ENCODE measurements around the gene ADGRB3. TPM values are rescaled to one million over a fixed set of nuclear protein-coding genes. Genes with fewer than 3 reads are reported as not detected.

Gene ADGRB3
- polyA plus RNA-seq, 2 of the 4 experiments (the other 2 are of a cell fraction): not detected

DNA sequence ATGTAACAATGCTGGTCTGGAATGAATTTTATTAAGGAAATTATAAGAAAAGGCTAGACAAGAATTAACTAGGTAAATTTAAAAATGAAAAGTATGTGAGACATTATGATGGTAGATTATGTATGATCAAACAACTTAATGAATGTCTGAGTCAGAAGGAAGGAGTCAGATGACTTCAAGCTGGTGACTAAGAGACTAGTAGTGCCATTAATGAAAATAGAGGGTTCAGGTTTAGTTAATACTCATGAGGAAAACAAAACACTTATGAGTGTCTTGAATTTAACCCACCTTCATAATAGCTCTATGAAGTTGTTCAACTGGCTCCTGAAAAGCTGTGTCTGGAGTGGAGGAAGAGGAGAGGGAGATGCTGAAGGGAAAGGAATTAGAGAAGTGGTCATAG lies 256.3 kb downstream of the ADGRB3 start:
- Histone ChIP-seq H3K9me3 (no peaks in the 10 kb centered on the region), H3K4me1 (no peaks in the 10 kb centered on the region), H3K4me2 (no peak overlapping the region), H3K4me3 (no peak overlapping the region), H3K27ac (no peak overlapping the region)
- TF ChIP-seq RARB (CRISPR knock-in tag; IDR thresholded peaks at IDR 0.05) (no peak), HOXA7 (CRISPR knock-in tag; IDR thresholded peaks at IDR 0.05) (no peak), EP300 (IDR thresholded peaks at IDR 0.05) (no peak), PHF8 (IDR thresholded peaks at IDR 0.05; ENCODE audit: borderline replicate concordance, low read depth) (no peak), SREBF2 (IDR thresholded peaks at IDR 0.05) (no peak), ESRRA (IDR thresholded peaks at IDR 0.05; ENCODE audit: borderline replicate concordance, low read length) (no peak), HOXB13 (CRISPR knock-in tag; IDR thresholded peaks at IDR 0.05; ENCODE audit: low read depth) (no peak), BHLHE40 (IDR thresholded peaks at IDR 0.05; ENCODE audit: low read depth, low read length) (no peak), FOSL2 (IDR thresholded peaks at IDR 0.05) (no peak), FOSL2 (CRISPR knock-in tag; IDR thresholded peaks at IDR 0.05) (no peak), RFX5 (IDR thresholded peaks at IDR 0.05) (no peak), CHD2 (IDR thresholded peaks at IDR 0.05; ENCODE audit: low read length, partially characterized antibody) (no peak), CBX8 (IDR thresholded peaks at IDR 0.05) (no peak), NFE2L2 (conservative IDR thresholded peaks at IDR 0.05; ENCODE audit: low read length) (no peak), KDM1A (IDR thresholded peaks at IDR 0.05; ENCODE audit: low read depth) (no peak), FOSB (CRISPR knock-in tag; IDR thresholded peaks at IDR 0.05) (no peak), RCOR1 (IDR thresholded peaks at IDR 0.05; ENCODE audit: low read depth, low read length) (no peak)
- TF ChIP-seq, protein P1, sequence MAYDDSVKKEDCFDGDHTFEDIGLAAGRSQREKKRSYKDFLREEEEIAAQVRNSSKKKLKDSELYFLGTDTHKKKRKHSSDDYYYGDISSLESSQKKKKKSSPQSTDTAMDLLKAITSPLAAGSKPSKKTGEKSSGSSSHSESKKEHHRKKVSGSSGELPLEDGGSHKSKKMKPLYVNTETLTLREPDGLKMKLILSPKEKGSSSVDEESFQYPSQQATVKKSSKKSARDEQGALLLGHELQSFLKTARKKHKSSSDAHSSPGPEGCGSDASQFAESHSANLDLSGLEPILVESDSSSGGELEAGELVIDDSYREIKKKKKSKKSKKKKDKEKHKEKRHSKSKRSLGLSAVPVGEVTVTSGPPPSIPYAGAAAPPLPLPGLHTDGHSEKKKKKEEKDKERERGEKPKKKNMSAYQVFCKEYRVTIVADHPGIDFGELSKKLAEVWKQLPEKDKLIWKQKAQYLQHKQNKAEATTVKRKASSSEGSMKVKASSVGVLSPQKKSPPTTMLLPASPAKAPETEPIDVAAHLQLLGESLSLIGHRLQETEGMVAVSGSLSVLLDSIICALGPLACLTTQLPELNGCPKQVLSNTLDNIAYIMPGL (CRISPR knock-in tag; IDR thresholded peaks at IDR 0.05; ENCODE audit: borderline replicate concordance): no peak
- DNase-seq (ENCODE audit: low read depth in 1 of 2, low spot score in 1 of 2): no peak
- POLR2A ChIA-PET: no interaction called here
- no peak for FAIRE-seq
- CTCF ChIA-PET: no interaction called here
- no peak for ATAC-seq

DNA sequence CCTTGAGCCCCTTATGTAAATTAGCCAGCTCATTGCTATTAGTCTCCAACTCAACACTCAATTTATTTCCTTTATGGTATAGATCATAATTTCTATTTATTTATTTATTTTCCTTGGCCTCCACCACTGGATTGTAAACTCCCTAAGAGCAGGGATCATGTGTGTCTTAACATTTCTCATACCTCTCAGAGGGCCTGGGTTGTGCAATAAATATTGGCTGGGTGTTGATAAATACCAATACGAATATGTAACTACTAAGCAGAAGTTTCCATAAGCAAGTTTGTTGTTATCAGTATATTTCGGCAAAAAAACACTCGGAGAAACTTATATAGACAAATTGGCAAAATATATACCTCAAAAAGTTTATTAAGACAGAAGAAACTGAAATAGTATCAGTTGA lies 257.4 kb downstream of the ADGRB3 start:
- H3K9me3 ChIP-seq: no peaks in the 10 kb centered on the region
- H3K4me1 ChIP-seq: no peaks in the 10 kb centered on the region
- CTCF ChIA-PET: no interaction called here
- DNase-seq (ENCODE audit: low read depth in 1 of 2, low spot score in 1 of 2): no peak
- no peak for FAIRE-seq
- H3K4me2 ChIP-seq: no peak overlapping the region
- no peak overlapping the region for H3K27ac ChIP-seq
- no peak for ATAC-seq
- 56% methylated on average over 3 of the region's 3 CpGs for WGBS (ENCODE audit: missing lambda C conversion rate)
- POLR2A ChIA-PET: no interaction called here
- TF ChIP-seq RAD21 (conservative IDR thresholded peaks at IDR 0.05 in 1 of 2, IDR thresholded peaks at IDR 0.05 in 1 of 2): no peak
- no peak for TF ChIP-seq CEBPB (IDR thresholded peaks at IDR 0.05)
- H3K4me3 ChIP-seq: no peak overlapping the region

DNA sequence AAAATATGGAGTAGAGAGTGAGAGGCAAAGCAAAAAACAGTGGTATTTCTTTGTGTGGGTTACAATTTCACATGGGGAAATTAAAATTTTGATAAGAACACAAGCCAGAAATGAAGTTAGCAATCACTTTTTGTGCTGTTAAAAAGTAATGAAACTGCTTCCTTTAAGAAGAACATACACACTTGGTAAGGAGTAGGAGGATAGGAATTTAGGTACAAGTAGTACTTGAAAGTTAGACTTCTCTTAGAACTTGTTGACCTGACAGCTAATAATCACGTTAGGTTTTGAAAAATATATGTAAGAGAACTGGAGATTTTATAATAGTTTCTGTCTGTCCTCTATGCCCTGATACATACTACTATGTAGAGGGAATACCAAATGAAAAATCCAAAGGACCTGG lies 260.8 kb downstream of the ADGRB3 start:
- Histone ChIP-seq H3K9me3 (no peaks in the 10 kb centered on the region), H3K4me3 (no peak overlapping the region), H3K4me2 (no peak overlapping the region), H3K27ac (no peak overlapping the region), H3K4me1 (no peaks in the 10 kb centered on the region)
- whole genome bisulfite sequencing (ENCODE audit: missing lambda C conversion rate): 0% methylated on average over 1 of the region's 1 CpG
- TF ChIP-seq ESRRA (IDR thresholded peaks at IDR 0.05; ENCODE audit: borderline replicate concordance, low read length) (no peak), CBX2 (IDR thresholded peaks at IDR 0.05; ENCODE audit: borderline replicate concordance, low read depth) (no peak), SREBF2 (IDR thresholded peaks at IDR 0.05) (no peak), SMC3 (IDR thresholded peaks at IDR 0.05) (no peak), HOXB5 (CRISPR knock-in tag; IDR thresholded peaks at IDR 0.05) (no peak), CEBPB (IDR thresholded peaks at IDR 0.05) (no peak)
- FAIRE-seq (no peak), ATAC-seq (no peak), DNase-seq (ENCODE audit: low read depth in 1 of 2, low spot score in 1 of 2) (no peak)
- ChIA-PET POLR2A (no interaction called here), CTCF (no interaction called here)

DNA sequence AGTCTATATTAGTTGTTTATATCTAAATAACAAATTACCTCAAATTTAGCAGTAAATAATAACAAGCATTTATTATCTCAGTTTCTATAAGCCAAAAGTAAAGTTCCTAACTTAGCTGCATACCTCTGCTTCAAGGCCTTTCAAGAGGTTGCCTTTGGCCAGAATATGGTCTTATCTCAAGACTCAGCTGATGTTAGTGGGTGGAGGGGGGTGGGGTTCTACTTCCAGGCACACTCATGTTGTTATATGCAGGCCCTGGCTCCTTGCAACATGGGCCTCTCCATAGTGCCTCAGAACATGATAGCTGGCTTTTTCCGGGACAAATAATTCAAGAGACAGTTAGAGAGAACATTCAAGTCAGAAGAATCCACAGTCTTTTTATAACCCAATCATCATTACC lies 266.0 kb downstream of the ADGRB3 start:
- POLR2A ChIA-PET: no interaction called here
- no peak overlapping the region for H3K27ac ChIP-seq
- H3K4me2 ChIP-seq: no peak overlapping the region
- TF ChIP-seq, protein P2, sequence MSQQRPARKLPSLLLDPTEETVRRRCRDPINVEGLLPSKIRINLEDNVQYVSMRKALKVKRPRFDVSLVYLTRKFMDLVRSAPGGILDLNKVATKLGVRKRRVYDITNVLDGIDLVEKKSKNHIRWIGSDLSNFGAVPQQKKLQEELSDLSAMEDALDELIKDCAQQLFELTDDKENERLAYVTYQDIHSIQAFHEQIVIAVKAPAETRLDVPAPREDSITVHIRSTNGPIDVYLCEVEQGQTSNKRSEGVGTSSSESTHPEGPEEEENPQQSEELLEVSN (IDR thresholded peaks at IDR 0.05; ENCODE audit: borderline replicate concordance, low read depth): no peak
- no peak for TF ChIP-seq RFX5 (IDR thresholded peaks at IDR 0.05)
- no peak for ATAC-seq
- CTCF ChIA-PET: no interaction called here
- no peak overlapping the region for H3K4me3 ChIP-seq
- DNase-seq (ENCODE audit: low read depth in 1 of 2, low spot score in 1 of 2): no peak
- no peak for FAIRE-seq
- WGBS (ENCODE audit: missing lambda C conversion rate): 82% methylated on average over 1 of the region's 1 CpG
- no peaks in the 10 kb centered on the region for H3K9me3 ChIP-seq
- no peaks in the 10 kb centered on the region for H3K4me1 ChIP-seq

All from A549 (cell line).